ENCODE results near the gene CD93.

The CD93 gene

DNA sequence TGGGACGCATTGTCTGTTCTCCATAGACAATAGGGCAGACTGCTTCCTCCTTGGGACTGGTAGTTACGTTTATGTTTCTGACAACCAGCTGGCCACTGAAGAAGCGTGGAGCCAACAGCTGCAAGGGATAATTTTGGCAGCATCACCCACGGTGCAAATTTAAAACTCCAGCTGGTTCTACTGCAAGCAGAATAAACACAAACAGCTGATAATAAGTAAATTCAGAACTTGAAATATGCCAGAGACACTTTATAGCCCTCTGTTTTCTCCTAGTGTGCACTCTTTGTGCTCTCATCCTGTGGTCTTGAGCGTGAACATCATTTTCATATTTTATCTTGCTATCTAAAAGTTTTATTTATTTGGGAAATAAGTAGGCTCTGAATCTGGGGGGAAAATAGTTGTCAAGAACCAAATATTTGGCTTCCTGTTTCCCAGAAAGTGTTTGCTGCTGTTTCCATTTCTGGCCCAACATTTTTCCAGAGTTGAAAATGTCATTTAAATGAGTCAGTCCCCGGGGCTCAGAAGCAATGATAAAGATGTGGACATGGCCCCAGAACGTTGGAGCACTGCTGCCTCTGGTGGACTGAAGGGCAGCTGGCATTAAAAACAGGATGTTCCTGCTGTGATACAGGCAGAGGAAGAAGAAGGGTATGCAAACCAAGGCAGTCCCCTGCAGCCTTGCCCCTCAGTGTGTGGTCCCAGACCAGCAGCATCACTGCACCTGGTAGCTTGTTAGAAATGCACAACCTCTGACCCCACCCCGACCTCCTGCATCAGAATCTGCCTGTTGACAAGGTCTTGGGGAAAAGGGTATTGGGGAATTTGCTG, 24.2 kb downstream of the CD93 start:
- H3K9ac ChIP-seq (ENCODE audit: low read depth, low read length): no peak overlapping the region
- H3K36me3 ChIP-seq (ENCODE audit: control insufficient read depth, insufficient read depth, low read length): no peaks in the 10 kb centered on the region
- no peaks in the 10 kb centered on the region for H3K27me3 ChIP-seq (ENCODE audit: control insufficient read depth, insufficient read depth, low read length)
- H3K4me1 ChIP-seq (ENCODE audit: control insufficient read depth, insufficient read depth, low read length): peaks cover 14% of the 10 kb centered on the region
- no peaks in the 10 kb centered on the region for H3K9me3 ChIP-seq (ENCODE audit: control insufficient read depth, insufficient read depth, low read length)
- no peak overlapping the region for H3K4me3 ChIP-seq (ENCODE audit: low read depth, low read length)

DNA sequence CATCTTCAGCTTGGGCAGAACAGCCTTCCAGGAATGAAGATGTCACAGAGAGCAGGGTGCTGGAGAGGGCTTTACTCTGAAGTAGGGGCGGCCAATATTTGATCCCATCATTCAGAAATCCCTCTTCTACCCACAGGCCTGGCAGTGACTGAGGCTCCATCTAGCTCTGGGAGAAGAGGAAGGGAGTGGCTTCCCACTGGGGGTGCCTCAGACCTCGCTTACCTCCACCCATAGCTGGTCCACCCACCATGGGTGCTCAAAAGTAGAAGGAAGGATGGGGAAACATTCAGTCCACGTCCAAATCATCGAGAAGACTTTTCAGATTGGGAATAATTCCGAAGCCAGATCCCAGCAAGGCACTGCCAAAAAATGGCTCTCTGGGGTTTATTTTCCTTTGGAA, 24.9 kb downstream of the CD93 start:
- H3K9ac ChIP-seq (ENCODE audit: low read depth, low read length): no peak overlapping the region
- no peak overlapping the region for H3K4me3 ChIP-seq (ENCODE audit: low read depth, low read length)
- no peaks in the 10 kb centered on the region for H3K27me3 ChIP-seq (ENCODE audit: control insufficient read depth, insufficient read depth, low read length)
- H3K4me1 ChIP-seq (ENCODE audit: control insufficient read depth, insufficient read depth, low read length): peaks cover 14% of the 10 kb centered on the region
- H3K36me3 ChIP-seq (ENCODE audit: control insufficient read depth, insufficient read depth, low read length): no peaks in the 10 kb centered on the region
- no peaks in the 10 kb centered on the region for H3K9me3 ChIP-seq (ENCODE audit: control insufficient read depth, insufficient read depth, low read length)

DNA sequence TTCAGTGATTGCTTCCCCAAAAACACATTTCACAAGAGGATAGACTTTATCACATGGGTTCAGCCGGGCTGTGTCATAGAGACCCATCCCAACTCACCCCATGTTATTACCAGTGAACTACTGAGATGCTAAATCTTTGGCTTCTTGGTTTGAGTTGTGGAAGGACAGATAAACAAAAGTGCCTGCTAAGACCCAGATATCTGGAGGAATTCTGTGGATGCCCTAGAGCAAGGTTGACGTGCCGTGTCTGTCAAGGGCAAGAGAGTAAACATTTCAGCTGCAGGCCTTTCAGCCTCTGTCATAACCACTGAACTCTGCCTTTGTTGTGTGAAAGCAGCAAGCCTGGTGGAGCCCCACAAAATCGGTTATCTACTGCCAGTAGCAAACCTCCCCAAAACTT, 25.5 kb downstream of the CD93 start:
- Histone ChIP-seq H3K9me3 (ENCODE audit: control insufficient read depth, insufficient read depth, low read length) (no peaks in the 10 kb centered on the region), H3K27me3 (ENCODE audit: control insufficient read depth, insufficient read depth, low read length) (no peaks in the 10 kb centered on the region), H3K4me1 (ENCODE audit: control insufficient read depth, insufficient read depth, low read length) (peaks cover 14% of the 10 kb centered on the region), H3K4me3 (ENCODE audit: low read depth, low read length) (no peak overlapping the region), H3K36me3 (ENCODE audit: control insufficient read depth, insufficient read depth, low read length) (no peaks in the 10 kb centered on the region), H3K9ac (ENCODE audit: low read depth, low read length) (no peak overlapping the region)

DNA sequence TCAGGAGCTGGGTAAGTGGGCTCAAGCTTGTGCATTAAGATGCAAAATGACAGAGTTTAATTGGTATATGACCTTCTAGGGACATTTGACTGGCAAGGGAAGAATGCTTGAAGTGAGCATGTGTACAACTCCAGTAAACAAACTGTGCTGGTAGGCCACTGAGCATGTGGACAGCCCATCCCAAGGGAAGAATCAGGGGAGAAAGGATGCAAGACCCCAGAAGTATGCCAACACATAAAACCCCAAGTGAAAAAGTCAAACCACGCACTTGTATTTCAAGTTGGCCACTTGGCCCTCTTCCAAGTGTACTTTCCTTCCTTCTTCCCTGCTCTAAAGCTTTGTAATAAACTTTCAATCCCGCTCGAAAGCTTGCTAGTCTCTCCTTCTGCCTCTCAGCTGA, 26.3 kb downstream of the CD93 start:
- Histone ChIP-seq H3K36me3 (ENCODE audit: control insufficient read depth, insufficient read depth, low read length) (no peaks in the 10 kb centered on the region), H3K4me1 (ENCODE audit: control insufficient read depth, insufficient read depth, low read length) (peaks cover 14% of the 10 kb centered on the region), H3K4me3 (ENCODE audit: low read depth, low read length) (no peak overlapping the region), H3K9me3 (ENCODE audit: control insufficient read depth, insufficient read depth, low read length) (no peaks in the 10 kb centered on the region), H3K9ac (ENCODE audit: low read depth, low read length) (no peak overlapping the region), H3K27me3 (ENCODE audit: control insufficient read depth, insufficient read depth, low read length) (no peaks in the 10 kb centered on the region)

DNA sequence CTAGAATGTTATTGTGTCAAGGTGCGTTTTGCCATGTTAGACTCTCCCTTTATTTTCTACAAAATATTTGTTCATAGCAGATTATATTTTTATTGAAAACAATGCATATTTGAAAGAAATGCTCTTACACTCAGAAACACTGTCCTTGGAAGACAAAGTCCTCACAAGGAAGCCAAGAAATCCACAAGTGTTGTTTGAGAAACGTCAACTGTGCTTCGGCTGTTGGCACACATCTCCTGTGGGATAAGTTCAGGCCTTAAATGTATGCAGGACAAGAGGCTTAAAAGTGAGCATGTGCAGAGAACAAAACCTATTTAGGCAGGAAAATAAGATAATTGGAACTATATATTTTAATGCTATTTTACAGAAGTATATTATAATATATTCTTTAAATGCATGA, 27.1 kb downstream of the CD93 start:
- H3K9me3 ChIP-seq (ENCODE audit: control insufficient read depth, insufficient read depth, low read length): no peaks in the 10 kb centered on the region
- H3K9ac ChIP-seq (ENCODE audit: low read depth, low read length): no peak overlapping the region
- peaks cover 14% of the 10 kb centered on the region for H3K4me1 ChIP-seq (ENCODE audit: control insufficient read depth, insufficient read depth, low read length)
- H3K36me3 ChIP-seq (ENCODE audit: control insufficient read depth, insufficient read depth, low read length): no peaks in the 10 kb centered on the region
- peaks cover 2% of the 10 kb centered on the region for H3K27me3 ChIP-seq (ENCODE audit: control insufficient read depth, insufficient read depth, low read length)
- no peak overlapping the region for H3K4me3 ChIP-seq (ENCODE audit: low read depth, low read length)

DNA sequence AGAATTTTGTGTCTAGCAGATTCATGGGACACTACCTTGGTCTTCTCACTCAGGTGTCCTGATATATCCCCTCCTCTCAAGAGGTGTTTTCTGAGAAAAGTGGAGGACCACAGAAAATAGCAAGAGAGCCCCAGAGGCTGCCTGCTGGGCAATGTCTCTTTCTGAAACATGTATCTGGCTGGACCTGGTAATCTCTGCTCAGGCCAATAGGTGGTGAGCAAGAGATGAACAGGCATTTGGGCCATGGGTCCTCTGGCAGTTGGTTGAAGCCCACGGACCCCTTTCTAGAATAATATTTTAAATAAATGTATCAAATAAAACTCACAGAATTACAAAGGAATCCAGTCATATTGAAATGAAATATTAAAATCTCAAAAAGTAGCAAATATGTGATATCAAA, 27.9 kb downstream of the CD93 start:
- Histone ChIP-seq H3K4me1 (ENCODE audit: control insufficient read depth, insufficient read depth, low read length) (peaks cover 14% of the 10 kb centered on the region), H3K36me3 (ENCODE audit: control insufficient read depth, insufficient read depth, low read length) (no peaks in the 10 kb centered on the region), H3K4me3 (ENCODE audit: low read depth, low read length) (no peak overlapping the region), H3K9me3 (ENCODE audit: control insufficient read depth, insufficient read depth, low read length) (no peaks in the 10 kb centered on the region), H3K27me3 (ENCODE audit: control insufficient read depth, insufficient read depth, low read length) (peaks cover 4% of the 10 kb centered on the region), H3K9ac (ENCODE audit: low read depth, low read length) (no peak overlapping the region)

DNA sequence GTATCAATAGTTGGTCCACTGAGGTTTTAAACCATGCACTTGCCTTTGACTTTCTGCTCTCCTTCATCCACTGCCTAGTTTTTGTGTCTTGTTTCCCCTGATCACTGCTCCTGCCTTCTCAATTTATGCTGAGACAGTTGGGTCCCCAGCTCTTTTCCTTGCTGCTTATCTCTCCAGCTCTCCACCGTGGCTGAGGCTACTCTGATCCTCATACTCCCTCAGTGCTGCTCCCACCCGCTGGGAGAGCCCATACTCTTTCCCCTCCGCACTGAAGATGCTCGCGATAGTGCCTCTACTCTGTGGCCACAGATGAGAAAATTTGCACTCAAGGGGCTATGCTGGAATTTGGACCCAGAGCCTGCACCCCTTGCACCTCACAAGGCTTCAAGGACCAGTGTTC, 33.2 kb downstream of the CD93 start:
- no peaks in the 10 kb centered on the region for H3K9me3 ChIP-seq (ENCODE audit: control insufficient read depth, insufficient read depth, low read length)
- H3K9ac ChIP-seq (ENCODE audit: low read depth, low read length): no peak overlapping the region
- H3K36me3 ChIP-seq (ENCODE audit: control insufficient read depth, insufficient read depth, low read length): no peaks in the 10 kb centered on the region
- peaks cover 45% of the 10 kb centered on the region for H3K27me3 ChIP-seq (ENCODE audit: control insufficient read depth, insufficient read depth, low read length)
- H3K4me1 ChIP-seq (ENCODE audit: control insufficient read depth, insufficient read depth, low read length): peaks cover 2% of the 10 kb centered on the region
- no peak overlapping the region for H3K4me3 ChIP-seq (ENCODE audit: low read depth, low read length)

DNA sequence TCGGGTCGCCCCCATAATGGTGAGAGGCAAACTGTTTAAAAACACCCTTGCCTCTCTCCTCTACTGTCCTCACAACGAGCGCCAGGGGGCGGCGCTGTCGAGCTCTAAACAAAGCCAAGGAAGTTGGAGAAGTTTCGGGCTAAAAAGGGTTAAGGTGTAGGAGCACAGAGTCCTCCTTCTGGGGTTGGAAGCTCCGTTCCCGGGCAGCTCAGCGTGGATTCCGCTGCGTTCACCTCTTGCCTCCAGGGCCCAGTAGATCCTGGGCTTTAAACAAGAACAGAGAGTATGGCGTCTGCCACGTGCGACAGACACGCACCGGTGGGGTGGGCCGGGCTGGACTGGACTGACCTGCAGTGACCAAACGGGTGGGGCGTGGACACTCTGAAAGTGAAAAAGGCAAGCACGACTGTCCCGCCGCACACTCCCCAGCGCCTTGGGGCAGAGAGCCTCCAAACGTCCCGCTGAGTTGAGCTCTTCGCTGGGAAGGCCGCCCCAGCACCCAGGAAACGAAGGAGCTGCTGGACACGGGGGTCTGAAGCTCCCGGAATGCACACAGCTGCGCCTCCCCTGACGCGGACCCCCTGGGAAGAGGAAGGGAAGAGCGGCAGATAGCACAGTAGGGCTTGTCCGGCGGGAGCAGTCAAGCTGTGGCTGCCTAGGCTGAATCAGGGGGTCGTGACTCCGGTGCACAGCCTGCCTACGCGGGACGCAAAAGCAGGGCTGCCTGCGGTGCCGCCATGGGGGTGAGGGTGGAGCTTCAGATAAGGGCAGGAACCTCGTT, 35.1 kb downstream of the CD93 start:
- Histone ChIP-seq H3K27me3 (ENCODE audit: control insufficient read depth, insufficient read depth, low read length) (peaks cover 64% of the 10 kb centered on the region), H3K4me1 (ENCODE audit: control insufficient read depth, insufficient read depth, low read length) (peaks cover 2% of the 10 kb centered on the region), H3K36me3 (ENCODE audit: control insufficient read depth, insufficient read depth, low read length) (no peaks in the 10 kb centered on the region), H3K9me3 (ENCODE audit: control insufficient read depth, insufficient read depth, low read length) (no peaks in the 10 kb centered on the region), H3K9ac (ENCODE audit: low read depth, low read length) (peak overlapping the region; percentile 79), H3K4me3 (ENCODE audit: low read depth, low read length) (peak overlapping the region; percentile 75)

DNA sequence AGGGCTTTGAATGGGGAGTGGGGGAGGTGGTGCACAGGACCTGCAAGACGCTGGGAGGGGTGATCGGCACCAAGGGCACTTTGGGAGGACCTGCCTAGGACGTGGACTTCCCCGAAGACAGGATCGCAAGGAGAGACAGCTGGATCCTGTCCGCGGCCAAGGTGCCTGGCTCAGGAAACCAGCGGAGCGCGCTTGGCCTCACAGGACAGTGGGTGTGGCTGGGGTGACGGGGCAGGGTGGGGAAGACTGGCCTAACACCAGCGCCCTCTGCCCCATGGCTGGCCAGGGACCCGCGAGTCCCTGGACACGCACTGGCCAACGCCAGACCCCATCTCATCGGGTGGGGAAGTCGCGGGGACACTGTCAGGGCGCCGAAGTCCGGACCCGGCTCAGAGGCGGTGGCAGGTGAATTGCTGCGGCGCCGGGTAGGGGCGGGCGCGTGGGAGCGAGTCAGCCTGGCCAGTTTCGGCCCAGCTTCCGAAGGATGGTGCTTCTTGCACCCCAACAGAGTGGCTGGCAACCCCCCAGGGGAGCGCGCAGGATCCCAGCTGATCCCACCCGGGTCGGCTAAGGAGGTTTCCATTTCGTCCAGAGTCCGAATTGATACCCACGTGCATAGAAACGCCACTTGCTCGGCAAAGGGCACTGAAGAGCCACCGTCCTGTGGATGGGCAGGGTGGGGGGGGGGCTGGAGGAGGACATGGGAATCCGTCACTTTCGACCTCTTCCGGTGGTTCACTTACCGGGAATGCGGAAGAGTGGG, 35.9 kb downstream of the CD93 start:
- peak overlapping the region; percentile 75 for H3K4me3 ChIP-seq (ENCODE audit: low read depth, low read length)
- H3K9ac ChIP-seq (ENCODE audit: low read depth, low read length): no peak overlapping the region

DNA sequence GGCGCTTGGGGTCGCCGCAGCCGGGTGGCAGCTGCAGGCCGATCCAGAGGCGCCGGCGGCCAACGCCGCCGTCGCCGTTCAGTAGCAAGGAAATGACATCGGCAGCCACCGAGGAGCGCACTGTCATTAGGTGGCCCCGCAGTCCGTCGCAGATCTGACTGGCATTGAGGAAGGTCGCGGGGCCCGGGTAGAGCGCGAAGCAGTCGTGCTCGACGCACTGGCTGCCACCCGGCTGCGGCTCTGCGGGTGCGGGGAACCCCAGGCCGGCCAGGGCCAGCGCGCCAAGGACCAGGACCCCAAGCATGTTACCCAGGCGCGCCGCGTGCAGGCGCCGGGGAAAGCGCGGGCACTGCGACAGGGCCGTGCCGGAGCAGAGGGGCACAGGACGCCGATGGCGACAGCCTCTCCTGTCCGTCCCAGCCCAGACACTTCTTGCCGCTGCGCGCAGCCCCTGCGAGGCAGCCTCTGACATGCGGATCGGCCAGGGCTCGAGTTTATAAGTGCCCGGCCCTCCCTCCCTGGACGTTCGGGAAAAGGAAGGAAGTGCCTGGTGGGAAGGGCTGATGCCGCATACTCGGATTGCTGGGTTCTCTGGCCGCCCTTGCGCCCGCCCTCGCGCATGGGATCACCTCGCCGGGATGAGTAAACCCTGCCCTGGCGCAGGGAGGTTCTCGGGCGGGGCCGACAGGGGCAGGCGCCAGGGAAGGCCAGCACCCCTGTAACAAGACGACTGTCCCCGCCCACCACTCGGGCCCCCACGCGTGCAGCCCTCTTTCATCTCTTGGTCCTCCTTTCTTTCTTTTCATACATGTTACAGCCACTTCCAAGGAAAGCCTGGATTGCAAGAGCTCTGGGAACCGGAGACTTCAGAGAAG, 36.7 kb downstream of the CD93 start, which contains the start of gene THBD:
THBD (minus strand) TSS at position 472 of the 875 bp plus-strand sequence; CDS start at position 304, 168 bp downstream.
- peaks cover 67% of the 10 kb centered on the region for H3K27me3 ChIP-seq (ENCODE audit: control insufficient read depth, insufficient read depth, low read length)
- peak within 1 kb of the TSS; percentile 75 for H3K4me3 ChIP-seq (ENCODE audit: low read depth, low read length)
- H3K4me1 ChIP-seq (ENCODE audit: control insufficient read depth, insufficient read depth, low read length): peaks cover 2% of the 10 kb centered on the region
- H3K9me3 ChIP-seq (ENCODE audit: control insufficient read depth, insufficient read depth, low read length): no peaks in the 10 kb centered on the region
- no peaks in the 10 kb centered on the region for H3K36me3 ChIP-seq (ENCODE audit: control insufficient read depth, insufficient read depth, low read length)
- no peak within 1 kb of the TSS for H3K9ac ChIP-seq (ENCODE audit: low read depth, low read length)

More for the DNA sequence above, 35.9 kb downstream of the CD93 start:
- H3K4me1 ChIP-seq (ENCODE audit: control insufficient read depth, insufficient read depth, low read length): peaks cover 2% of the 10 kb centered on the region
- no peaks in the 10 kb centered on the region for H3K36me3 ChIP-seq (ENCODE audit: control insufficient read depth, insufficient read depth, low read length)
- no peaks in the 10 kb centered on the region for H3K9me3 ChIP-seq (ENCODE audit: control insufficient read depth, insufficient read depth, low read length)
- H3K27me3 ChIP-seq (ENCODE audit: control insufficient read depth, insufficient read depth, low read length): peaks cover 64% of the 10 kb centered on the region
